BLaER1 treated with 17β-estradiol and CSF1 and Interleukin-3, amounts not matched to agents 10 nM and 100 nM (cell line): ENCODE data around the gene KCTD12.

Experiments
- H3K27ac ChIP-seq, 11 experiments: shearing (Covaris generic); formaldehyde crosslinking; 2 replicates each; pipeline ENCODE4 v1.8.1; 2022
- H3K27me3 ChIP-seq, 11 experiments: shearing (Covaris generic); formaldehyde crosslinking; 2 replicates each; pipeline ENCODE4 v1.8.1; 2022
- H3K36me3 ChIP-seq, 11 experiments: shearing (Covaris generic); formaldehyde crosslinking; 2 replicates each; pipeline ENCODE4 v1.8.1; 2022
- H3K4me1 ChIP-seq, 10 experiments: shearing (Covaris generic); formaldehyde crosslinking; 2 replicates each; pipeline ENCODE4 v1.8.1; 2022
- H3K4me2 ChIP-seq, 11 experiments: shearing (Covaris generic); formaldehyde crosslinking; 2 replicates each; pipeline ENCODE4 v1.8.1; 2022
- H3K4me3 ChIP-seq, 10 experiments: shearing (Covaris generic); formaldehyde crosslinking; 2 replicates each; pipeline ENCODE4 v1.8.1; 2022
- H3K9ac ChIP-seq, 11 experiments: shearing (Covaris generic); formaldehyde crosslinking; 2 replicates each; pipeline ENCODE4 v1.8.1; 2022
- H3K9me3 ChIP-seq, 11 experiments: shearing (Covaris generic); formaldehyde crosslinking; replicated peaks in 1 of 11; 2 replicates each; pipeline ENCODE4 v1.8.1; 2022
- H4K20me1 ChIP-seq, 11 experiments: shearing (Covaris generic); formaldehyde crosslinking; 2 replicates each; pipeline ENCODE4 v1.8.1; 2022
- Cebpa-rat ChIP-seq, 11 experiments: shearing (Covaris generic); IDR thresholded peaks; 2 replicates each; pipeline ENCODE4 v1.8.1; 2022

Gene KCTD12

DNA sequence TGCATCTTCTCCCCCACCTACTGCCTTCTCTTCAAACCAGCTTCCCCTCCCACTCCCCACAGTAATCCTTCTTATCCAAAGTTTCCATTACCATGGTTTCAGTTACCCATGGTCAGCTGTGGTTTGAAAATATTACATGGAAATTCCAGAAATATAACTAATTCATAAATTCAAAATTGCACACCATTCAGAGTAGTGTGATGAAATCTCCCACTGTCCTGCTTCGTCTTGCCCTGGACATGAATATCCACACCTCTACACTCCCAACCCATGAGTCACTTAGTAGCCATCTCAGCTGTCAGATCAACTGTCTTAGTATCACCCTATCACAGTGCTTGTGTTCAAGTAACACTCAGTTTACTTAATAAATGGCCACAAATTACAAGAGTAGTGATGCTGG, 3.8 kb upstream of the KCTD12 start:
- Histone ChIP-seq H4K20me1 (peaks cover 0 to 11% (median 10%) of the 10 kb centered on the region in 11 experiments; a peak in 12 of 22 replicates), H3K36me3 (peaks cover 0 to 3% (median 0%) of the 10 kb centered on the region in 11 experiments; a peak in 3 of 22 replicates), H3K27ac (no peak overlapping the region), H3K4me1 (peaks cover 17 to 58% (median 21%) of the 10 kb centered on the region in 10 experiments), H3K9me3 (no peaks in the 10 kb centered on the region), H3K4me2 (peak overlapping the region in 1 of 11 experiments; percentile 20; a peak in 1 of 22 replicates), H3K4me3 (no peak overlapping the region), H3K9ac (no peak overlapping the region), H3K27me3 (no peaks in the 10 kb centered on the region)
- no peak for TF ChIP-seq Cebpa-rat (IDR thresholded peaks at IDR 0.05)

DNA sequence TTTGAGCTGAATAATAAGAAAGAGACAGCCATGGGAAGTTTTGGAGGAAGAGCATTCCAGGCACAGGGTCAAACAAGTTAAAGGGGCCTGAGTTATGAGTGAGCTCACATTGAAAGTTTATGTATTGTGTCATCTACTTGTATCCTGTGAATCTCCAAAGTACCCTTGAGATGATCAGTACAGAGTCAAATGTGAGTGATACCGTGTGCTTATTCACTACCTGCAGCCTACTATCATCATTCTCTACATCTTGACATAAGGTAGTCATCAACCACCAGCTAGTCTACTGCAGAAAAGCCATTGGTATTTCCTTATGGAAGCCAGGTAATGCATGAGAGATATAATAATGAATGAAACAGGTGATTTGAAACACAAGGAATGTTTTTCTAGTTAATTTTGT, 3.0 kb upstream of the KCTD12 start:
- Histone ChIP-seq H3K9me3 (peaks cover 0 to 3% (median 0%) of the 10 kb centered on the region in 11 experiments; a peak in 2 of 22 replicates), H3K27ac (no peak overlapping the region), H3K4me1 (peaks cover 12 to 50% (median 19%) of the 10 kb centered on the region in 10 experiments), H4K20me1 (peaks cover 0 to 19% (median 17%) of the 10 kb centered on the region in 11 experiments; a peak in 13 of 22 replicates), H3K4me3 (no peak overlapping the region), H3K36me3 (peaks cover 0 to 10% (median 4%) of the 10 kb centered on the region in 11 experiments; a peak in 9 of 22 replicates), H3K27me3 (no peaks in the 10 kb centered on the region), H3K4me2 (peak overlapping the region in 2 of 11 experiments; percentile 76 to 83; a peak in 4 of 22 replicates), H3K9ac (no peak overlapping the region)
- no peak for TF ChIP-seq Cebpa-rat (IDR thresholded peaks at IDR 0.05)

- no peak overlapping the region for H3K4me3 ChIP-seq
- peak overlapping the region in 4 of 11 experiments; percentile 3 to 83 (median 66); a peak in 6 of 22 replicates for H3K4me2 ChIP-seq
- 0 out of 22 replicates have a peak overlapping the region, but pooled peaks of 1 of the 11 experiments have one; percentile 4 for H3K9ac ChIP-seq
- H3K36me3 ChIP-seq = peaks cover 0 to 17% (median 10%) of the 10 kb centered on the region in 11 experiments; a peak in 14 of 22 replicates
- peak overlapping the region in 1 of 11 experiments; percentile 1; a peak in 1 of 22 replicates for H3K27ac ChIP-seq
- H3K27me3 ChIP-seq = no peaks in the 10 kb centered on the region
- peaks cover 0 to 9% (median 0%) of the 10 kb centered on the region in 11 experiments; a peak in 4 of 22 replicates for H3K9me3 ChIP-seq
- no peak for TF ChIP-seq Cebpa-rat (IDR thresholded peaks at IDR 0.05)
- H4K20me1 ChIP-seq = peaks cover 0 to 21% (median 19%) of the 10 kb centered on the region in 11 experiments; a peak in 13 of 22 replicates
- H3K4me1 ChIP-seq = peaks cover 6 to 42% (median 21%) of the 10 kb centered on the region in 10 experiments
These were observed 2.2 kb upstream of the KCTD12 start for GRCh38 chr13:76888421-76888820.

DNA sequence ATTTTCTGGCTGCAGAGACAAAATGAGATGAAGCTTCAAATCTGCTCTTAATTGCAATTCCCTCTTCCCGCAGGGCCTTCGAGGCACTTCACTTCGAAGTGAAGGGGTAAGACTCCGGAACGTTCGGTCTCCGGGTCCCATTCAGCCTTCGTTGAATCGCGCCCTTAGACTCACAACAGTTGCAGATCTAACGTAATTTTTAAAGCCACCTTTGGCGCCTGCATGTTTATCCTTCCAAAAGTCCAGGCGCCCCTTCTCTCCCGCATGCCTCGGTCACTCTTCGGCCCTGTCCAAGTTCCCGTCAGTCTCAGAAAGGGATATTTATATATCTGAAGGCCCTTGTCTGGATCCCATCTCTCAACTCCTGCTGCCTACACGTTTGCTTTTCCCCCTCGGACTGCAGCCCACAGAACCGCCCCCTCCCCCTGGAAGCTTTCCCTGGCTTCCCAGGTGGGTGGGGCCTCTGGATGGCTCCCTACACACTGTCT, 915 bp upstream of the KCTD12 start:
- no peaks in the 10 kb centered on the region for H3K27me3 ChIP-seq
- peaks cover 0 to 28% (median 19%) of the 10 kb centered on the region in 11 experiments; a peak in 15 of 22 replicates for H3K36me3 ChIP-seq
- peak overlapping the region; percentile 71 to 99 (median 94); a peak in 21 of 22 replicates for H3K9ac ChIP-seq
- H3K27ac ChIP-seq = peak overlapping the region; percentile 68 to 98 (median 96); a peak in 20 of 22 replicates
- H3K4me1 ChIP-seq = peaks cover 10 to 38% (median 30%) of the 10 kb centered on the region in 10 experiments
- H3K4me2 ChIP-seq = peak overlapping the region; percentile 57 to 94 (median 82)
- H4K20me1 ChIP-seq = peaks cover 0 to 23% (median 19%) of the 10 kb centered on the region in 11 experiments; a peak in 13 of 22 replicates
- peaks cover 0 to 20% (median under 1%) of the 10 kb centered on the region in 11 experiments; a peak in 7 of 22 replicates for H3K9me3 ChIP-seq
- peak overlapping the region; percentile 74 to 99 (median 94) for H3K4me3 ChIP-seq
- no peak for TF ChIP-seq Cebpa-rat (IDR thresholded peaks at IDR 0.05)

- Histone ChIP-seq H3K4me2 (peak overlapping the region; percentile 79 to 98 (median 92)), H3K9ac (peak overlapping the region; percentile 89 to 99 (median 94)), H3K27me3 (no peaks in the 10 kb centered on the region), H3K4me1 (peaks cover 14 to 41% (median 36%) of the 10 kb centered on the region in 10 experiments), H4K20me1 (peaks cover 0 to 23% (median 19%) of the 10 kb centered on the region in 11 experiments; a peak in 13 of 22 replicates), H3K4me3 (peak overlapping the region; percentile 74 to 99 (median 94)), H3K27ac (peak overlapping the region; percentile 89 to 98 (median 96)), H3K36me3 (peaks cover 0 to 39% (median 30%) of the 10 kb centered on the region in 11 experiments; a peak in 15 of 22 replicates), H3K9me3 (peaks cover 0 to 30% (median 5%) of the 10 kb centered on the region in 11 experiments; a peak in 7 of 22 replicates)
- TF ChIP-seq Cebpa-rat (IDR thresholded peaks at IDR 0.05) = no peak
These were observed 257 bp downstream of the KCTD12 start for GRCh38 chr13:76886005-76886291.

GRCh38 chr13:76885203-76886004, 801 bp downstream of the KCTD12 start:
- Histone ChIP-seq H3K4me1 (peaks cover 14 to 47% (median 37%) of the 10 kb centered on the region in 10 experiments), H3K4me2 (peak overlapping the region; percentile 79 to 98 (median 92)), H3K9ac (peak overlapping the region; percentile 89 to 99 (median 94)), H3K27ac (peak overlapping the region; percentile 89 to 98 (median 96)), H3K36me3 (peaks cover 0 to 45% (median 34%) of the 10 kb centered on the region in 11 experiments; a peak in 15 of 22 replicates), H4K20me1 (peaks cover 0 to 23% (median 19%) of the 10 kb centered on the region in 11 experiments; a peak in 13 of 22 replicates), H3K4me3 (peak overlapping the region; percentile 74 to 99 (median 94)), H3K27me3 (no peaks in the 10 kb centered on the region), H3K9me3 (peaks cover 0 to 30% (median 5%) of the 10 kb centered on the region in 11 experiments; a peak in 7 of 22 replicates)
- no peak for TF ChIP-seq Cebpa-rat (IDR thresholded peaks at IDR 0.05)

GRCh38 chr13:76884907-76885202, 1.4 kb downstream of the KCTD12 start:
- peak overlapping the region; percentile 74 to 99 (median 94) for H3K4me3 ChIP-seq
- H3K4me1 ChIP-seq = peaks cover 18 to 52% (median 41%) of the 10 kb centered on the region in 10 experiments
- TF ChIP-seq Cebpa-rat (IDR thresholded peaks at IDR 0.05) = no peak
- H3K27me3 ChIP-seq = no peaks in the 10 kb centered on the region
- peaks cover 0 to 23% (median 19%) of the 10 kb centered on the region in 11 experiments; a peak in 13 of 22 replicates for H4K20me1 ChIP-seq
- H3K9ac ChIP-seq = peak overlapping the region; percentile 89 to 99 (median 94)
- peak overlapping the region; percentile 89 to 98 (median 96) for H3K27ac ChIP-seq
- H3K9me3 ChIP-seq = peaks cover 0 to 30% (median 5%) of the 10 kb centered on the region in 11 experiments; a peak in 7 of 22 replicates
- peak overlapping the region; percentile 79 to 98 (median 92) for H3K4me2 ChIP-seq
- H3K36me3 ChIP-seq = peaks cover 0 to 47% (median 35%) of the 10 kb centered on the region in 11 experiments; a peak in 15 of 22 replicates

DNA sequence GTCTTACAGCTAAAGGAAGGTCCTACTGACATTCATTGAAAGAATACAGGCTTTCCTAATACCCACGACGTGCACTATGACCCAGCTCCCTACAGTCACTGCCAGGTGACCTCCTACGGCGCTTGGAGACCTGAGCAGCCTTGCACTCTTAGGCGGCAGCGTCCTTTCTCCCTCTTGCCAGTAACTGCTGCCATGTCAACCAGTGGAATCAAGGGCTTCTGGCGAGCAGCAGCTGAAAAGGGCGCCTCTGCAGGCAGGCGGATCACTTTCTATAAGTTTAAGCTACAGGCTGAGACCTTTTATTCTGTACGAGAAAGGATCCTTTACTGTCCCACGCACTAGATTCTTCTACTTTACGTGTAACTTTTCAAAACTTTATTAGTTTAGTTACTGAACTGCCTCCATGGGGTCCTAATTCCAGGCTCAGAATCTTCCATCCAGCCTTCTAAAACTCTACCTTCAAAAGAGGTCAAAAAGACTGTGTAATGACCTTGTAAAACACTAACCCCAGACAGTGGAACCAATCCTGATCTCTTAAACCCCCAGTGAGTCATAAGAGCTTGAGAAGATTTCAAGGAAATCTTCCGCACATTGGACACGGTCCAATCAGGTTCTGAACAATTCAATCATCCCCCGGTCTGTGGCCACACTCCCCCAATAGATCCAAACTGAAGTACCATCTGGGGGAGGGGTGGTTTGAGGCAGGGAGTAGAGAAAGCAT, 1.9 kb downstream of the KCTD12 start:
- peaks cover 0 to 47% (median 35%) of the 10 kb centered on the region in 11 experiments; a peak in 15 of 22 replicates for H3K36me3 ChIP-seq
- H3K4me2 ChIP-seq = peak overlapping the region; percentile 79 to 98 (median 92)
- H3K27ac ChIP-seq = peak overlapping the region; percentile 89 to 98 (median 96)
- H4K20me1 ChIP-seq = peaks cover 0 to 23% (median 19%) of the 10 kb centered on the region in 11 experiments; a peak in 13 of 22 replicates
- H3K9me3 ChIP-seq = peaks cover 0 to 30% (median 5%) of the 10 kb centered on the region in 11 experiments; a peak in 7 of 22 replicates
- TF ChIP-seq Cebpa-rat (IDR thresholded peaks at IDR 0.05) = no peak
- peak overlapping the region; percentile 74 to 99 (median 94) for H3K4me3 ChIP-seq
- H3K27me3 ChIP-seq = no peaks in the 10 kb centered on the region
- peak overlapping the region; percentile 89 to 99 (median 94) for H3K9ac ChIP-seq
- H3K4me1 ChIP-seq = peaks cover 20 to 55% (median 43%) of the 10 kb centered on the region in 10 experiments
